Spleen (tissue), 7 donors: ENCODE data around the gene ZEB2.

Experiments used
- POLR2A ChIP-seq, 3 donors: fragments of 450-650 bp; IDR thresholded peaks; one replicate each; pipeline ENCODE4 v1.5.1; 2017; ENCODE audit warnings: antibody characterized with exemption in 3 of 3, mild to moderate bottlenecking in 1 of 3
- POLR2AphosphoS5 ChIP-seq, 3 donors: sonication (generic); formaldehyde crosslinking; IDR thresholded peaks; one replicate each; pipeline ENCODE4 v1.5.1; 2017; ENCODE audit warnings: antibody characterized with exemption in 3 of 3
- TF ChIP-seq, protein P1 (sequence below), 11 experiments: fragments of 200-600 bp in 7 of 11; fragments of 450-650 bp in 4 of 11; sonication (generic) in 4 of 11; IDR thresholded peaks in 8 of 11; conservative IDR thresholded peaks in 3 of 11; 1 replicate in 7 of 11; 2 replicates in 4 of 11; pipeline versions ENCODE4 v1.4.0 to v1.8.0; 2016 to 2021; ENCODE audit warnings: antibody characterized with exemption in 11 of 11, inconsistent platforms in 4 of 11, mild to moderate bottlenecking in 1 of 11
- donor health status: DM: no; HTN: no; CAD: no; lungs with moderate emphysema.
- donor health status: DM: no; HTN: no; CAD: no.
- donor health status: DM: no; HTN: no; CAD: no.

DNA sequence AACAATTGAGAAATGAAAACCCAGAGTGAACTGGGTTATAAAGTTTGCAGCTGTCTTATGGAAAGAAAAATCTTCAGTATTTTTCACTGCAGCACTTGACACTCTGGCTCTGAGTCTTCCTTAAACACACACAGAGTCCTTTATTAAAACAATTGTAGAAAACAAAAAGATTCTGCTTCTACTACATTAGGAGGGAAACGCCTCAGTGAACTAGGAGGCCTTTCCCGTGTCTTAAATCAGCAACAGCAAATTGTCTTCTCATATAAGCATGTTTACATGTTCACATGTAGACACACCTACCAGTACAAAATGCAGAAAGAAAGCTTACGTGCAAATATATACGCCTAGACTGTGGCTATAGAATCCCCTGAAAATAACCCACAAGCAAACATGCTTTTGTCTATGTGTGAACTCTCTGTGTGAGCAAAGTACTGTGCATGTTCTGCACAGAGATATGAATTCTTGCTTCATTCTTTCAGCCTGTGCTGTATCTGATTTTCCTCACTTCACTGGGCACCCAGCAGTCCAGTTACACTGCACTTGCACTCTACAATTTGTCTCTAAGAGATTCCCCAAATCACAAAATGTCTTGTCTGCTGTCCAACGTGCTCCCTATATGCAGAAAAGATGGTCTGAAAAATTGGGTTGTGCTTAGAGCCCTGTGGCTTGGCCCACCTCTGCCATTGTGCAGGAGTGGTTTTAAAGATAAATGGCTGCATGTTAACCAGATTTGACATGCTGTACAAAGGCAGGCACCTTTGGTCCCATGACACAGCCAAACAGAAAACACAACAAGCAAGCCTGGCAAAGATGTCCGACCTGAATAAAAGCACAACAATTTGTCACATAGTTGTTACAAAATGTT lies 24.5 kb downstream of the ZEB2 start:
- TF ChIP-seq, protein P1, sequence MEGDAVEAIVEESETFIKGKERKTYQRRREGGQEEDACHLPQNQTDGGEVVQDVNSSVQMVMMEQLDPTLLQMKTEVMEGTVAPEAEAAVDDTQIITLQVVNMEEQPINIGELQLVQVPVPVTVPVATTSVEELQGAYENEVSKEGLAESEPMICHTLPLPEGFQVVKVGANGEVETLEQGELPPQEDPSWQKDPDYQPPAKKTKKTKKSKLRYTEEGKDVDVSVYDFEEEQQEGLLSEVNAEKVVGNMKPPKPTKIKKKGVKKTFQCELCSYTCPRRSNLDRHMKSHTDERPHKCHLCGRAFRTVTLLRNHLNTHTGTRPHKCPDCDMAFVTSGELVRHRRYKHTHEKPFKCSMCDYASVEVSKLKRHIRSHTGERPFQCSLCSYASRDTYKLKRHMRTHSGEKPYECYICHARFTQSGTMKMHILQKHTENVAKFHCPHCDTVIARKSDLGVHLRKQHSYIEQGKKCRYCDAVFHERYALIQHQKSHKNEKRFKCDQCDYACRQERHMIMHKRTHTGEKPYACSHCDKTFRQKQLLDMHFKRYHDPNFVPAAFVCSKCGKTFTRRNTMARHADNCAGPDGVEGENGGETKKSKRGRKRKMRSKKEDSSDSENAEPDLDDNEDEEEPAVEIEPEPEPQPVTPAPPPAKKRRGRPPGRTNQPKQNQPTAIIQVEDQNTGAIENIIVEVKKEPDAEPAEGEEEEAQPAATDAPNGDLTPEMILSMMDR (IDR thresholded peaks at IDR 0.05 in 8 of 11, conservative IDR thresholded peaks at IDR 0.05 in 3 of 11), result no peak
- TF ChIP-seq POLR2AphosphoS5 (IDR thresholded peaks at IDR 0.05) (peak in 1 of 3 donors; percentile 24), POLR2A (IDR thresholded peaks at IDR 0.05) (no peak)
